Measurements from ENCODE around the gene SLC25A6.
"Not testable (repeated sequence)": the region's sequence is repeated elsewhere in the genome, so short reads cannot be mapped to it uniquely, and the experiment has no call there.

The SLC25A6 gene

GRCh38 chrX:1391707-1392375 lies at the start of gene SLC25A6:
Gene SLC25A6 (minus strand): TSS chrX:1392113. CDS start chrX:1392009, 104 bp downstream.
- peak; percentile 97 to 98 for ATAC-seq

- ATAC-seq = no peak
Measured at GRCh38 chrX:1440506-1440905, 48.6 kb upstream of the SLC25A6 start.

GRCh38 chrX:1435241-1435895 lies 43.5 kb upstream of the SLC25A6 start:
- ATAC-seq = no peak

- ATAC-seq = no peak
Measured at GRCh38 chrX:1434871-1435240, 42.9 kb upstream of the SLC25A6 start.

GRCh38 chrX:1433646-1434357 lies 41.9 kb upstream of the SLC25A6 start:
- ATAC-seq = no peak

GRCh38 chrX:1430451-1430850 lies 38.5 kb upstream of the SLC25A6 start:
- ATAC-seq = no peak

- ATAC-seq = no peak
Measured at GRCh38 chrX:1427756-1428155, 35.8 kb upstream of the SLC25A6 start.

- not testable (repeated sequence) for ATAC-seq
Measured at GRCh38 chrX:1426321-1426720, 34.4 kb upstream of the SLC25A6 start.

- ATAC-seq = no peak
Measured at GRCh38 chrX:1425381-1425780, 33.5 kb upstream of the SLC25A6 start.

GRCh38 chrX:1424147-1424851 lies 32.4 kb upstream of the SLC25A6 start:
- no peak for ATAC-seq

- no peak for ATAC-seq
Measured at GRCh38 chrX:1423215-1423614, 31.3 kb upstream of the SLC25A6 start.

- no peak for ATAC-seq
Measured at GRCh38 chrX:1422135-1422465, 30.2 kb upstream of the SLC25A6 start.

GRCh38 chrX:1421433-1422134 lies 29.7 kb upstream of the SLC25A6 start:
- no peak for ATAC-seq

- peak in 1 of 2 donors; percentile 5 for ATAC-seq
Measured at GRCh38 chrX:1420371-1420770, 28.5 kb upstream of the SLC25A6 start.

- ATAC-seq = no peak
Measured at GRCh38 chrX:1419545-1420355, 27.8 kb upstream of the SLC25A6 start.

- ATAC-seq = no peak
Measured at GRCh38 chrX:1418901-1419544, 27.1 kb upstream of the SLC25A6 start.

- no peak for ATAC-seq
Measured at GRCh38 chrX:1417921-1418771, 26.2 kb upstream of the SLC25A6 start.

GRCh38 chrX:1416965-1417760 lies 25.2 kb upstream of the SLC25A6 start:
- no peak for ATAC-seq

- ATAC-seq = no peak
Measured at GRCh38 chrX:1416327-1416784, 24.4 kb upstream of the SLC25A6 start.

All from activated CD4-positive, CD25-positive, alpha-beta regulatory T cell treated with anti-CD3 and anti-CD28 coated beads, Interleukin-2, amount 50 U/mL, for 24 hours (primary cell).